Panc1 (cell line): Measurements from ENCODE around the gene ANKK1. TPM values are rescaled to one million over a fixed set of nuclear protein-coding genes. Genes with fewer than 3 reads are reported as not detected.

Source experiments
- ATAC-seq: fragments of 200-7000 bp; cut with Tn5 transposase; 2 replicates; pipeline ENCODE4 v1.9.1; 2020; ENCODE audit warnings: mild to moderate bottlenecking, moderate library complexity
- BruUV-seq: library from RNA; stranded (reverse); fragments of 400-500 nt; replicated peaks from 2 replicates; lab custom pipeline; 2021; lab: Mats Ljungman, UMichigan
- CTCF ChIA-PET: fragments of 300-600 bp; sonication (Branson Sonifier 250); formaldehyde crosslinking; loops from one replicate; lab custom pipeline; 2022; ENCODE audit warnings: antibody characterized with exemption; lab: Charles Lee
- POLR2A ChIA-PET: fragments of 300-600 bp; sonication (Branson Sonifier 250); formaldehyde crosslinking; loops from one replicate; lab custom pipeline; 2022; ENCODE audit warnings: antibody characterized with exemption; lab: Charles Lee
- DNase-seq: peaks from one replicate; pipeline ENCODE4 v3.0.0-alpha.2; 2010; ENCODE audit warnings: low read depth, low spot score
- H3K27ac ChIP-seq: 2 replicates; pipeline ENCODE4 v1.5.1; 2011; ENCODE audit warnings: mild to moderate bottlenecking, low read length, inconsistent platforms
- H3K27me3 ChIP-seq: fragments of 200-500 bp; sonication (Bioruptor generic); 2 replicates; pipeline ENCODE4 v1.6.0; 2014; ENCODE audit warnings: low read length, inconsistent platforms; ENCODE audit not compliant: control insufficient read depth, insufficient read depth
- H3K36me3 ChIP-seq: fragments of 200-500 bp; sonication (Bioruptor generic); 2 replicates; pipeline ENCODE4 v1.5.1; 2014; ENCODE audit warnings: inconsistent platforms, mild to moderate bottlenecking, low read length, moderate library complexity; ENCODE audit not compliant: control insufficient read depth, insufficient read depth
- H3K4me1 ChIP-seq: 2 replicates; pipeline ENCODE4 v1.5.1; 2011; ENCODE audit warnings: inconsistent platforms, mild to moderate bottlenecking, low read length, moderate library complexity; ENCODE audit not compliant: control insufficient read depth, insufficient read depth
- H3K4me3 ChIP-seq, 2 experiments: 2 replicates each; pipeline ENCODE4 v1.5.1; 2011 to 2012; ENCODE audit warnings: low read depth in 2 of 2, low read length in 2 of 2, mild to moderate bottlenecking in 2 of 2, inconsistent platforms in 1 of 2, moderate library complexity in 1 of 2
- H3K9me3 ChIP-seq: fragments of 200-500 bp; sonication (Bioruptor generic); 2 replicates; pipeline ENCODE4 v1.5.1; 2014; ENCODE audit warnings: low read depth, mild to moderate bottlenecking, inconsistent platforms, low read length, moderate library complexity; ENCODE audit not compliant: control insufficient read depth, insufficient read depth
- CTCF ChIP-seq: fragments of 450-650 bp; IDR thresholded peaks from 2 replicates; pipeline ENCODE4 v1.5.1; 2017; ENCODE audit warnings: mild to moderate bottlenecking
- POLR2AphosphoS5 ChIP-seq: IDR thresholded peaks from 2 replicates; pipeline ENCODE4 v1.6.1; 2012; ENCODE audit warnings: mild to moderate bottlenecking, low read depth, low read length, moderate library complexity
- REST ChIP-seq, 2 experiments: IDR thresholded peaks; 2 replicates each; pipeline ENCODE4 v1.6.1; 2011 to 2012; ENCODE audit warnings: low read depth in 2 of 2, control low read depth in 1 of 2, low read length in 1 of 2, mild to moderate bottlenecking in 1 of 2, moderate library complexity in 1 of 2; ENCODE audit not compliant: insufficient read depth in 1 of 2
- SIN3A ChIP-seq: IDR thresholded peaks from 2 replicates; pipeline ENCODE4 v1.6.1; 2012; ENCODE audit warnings: low read depth, mild to moderate bottlenecking, low read length, moderate library complexity, borderline replicate concordance; ENCODE audit not compliant: insufficient read depth
- TCF7L2 ChIP-seq: IDR thresholded peaks from 2 replicates; pipeline ENCODE4 v1.6.1; 2011; ENCODE audit warnings: mild to moderate bottlenecking, low read depth, low read length, inconsistent platforms
- in situ Hi-C: cut with HindIII; loops from 2 replicates; pipeline ENCODE4 v1.10.0; 2016; ENCODE audit warnings: low sequenced_read_pairs, low pct_unique_long_range_greater_than_20kb
- intact Hi-C: fragments of 100-400 bp; cut with micrococcal nuclease; formaldehyde crosslinking; loops from one replicate; pipeline ENCODE4 v1.10.0; 2022; ENCODE audit not compliant: unreplicated experiment
- total RNA-seq: library from RNA; stranded (reverse); gene quantifications from one replicate; pipeline ENCODE4 v1.2.1, GENCODE V29; 2021; ENCODE audit not compliant: unreplicated experiment

The ANKK1 gene
- total RNA-seq, 1 experiment from 2014 or later = 0.08 TPM

- ATAC-seq (no peak), DNase-seq (no peak)
- Histone ChIP-seq H3K36me3 (no peaks in the 10 kb centered on the region), H3K4me1 (no peaks in the 10 kb centered on the region), H3K9me3 (no peaks in the 10 kb centered on the region), H3K27me3 (no peaks in the 10 kb centered on the region), H3K4me3 (no peak overlapping the region), H3K27ac (no peak overlapping the region)
- intact Hi-C loops (no loop called here), in situ Hi-C loops (no loop called here)
- POLR2A ChIA-PET = no interaction called here
- BruUV-seq = no TSS peak
- CTCF ChIA-PET = no interaction called here
- TF ChIP-seq TCF7L2 (no peak), REST (IDR thresholded peaks at IDR 0.05; ENCODE audit: insufficient read depth in 1 of 2, low read depth in 2 of 2, low read length in 1 of 2) (no peak), CTCF (no peak), POLR2AphosphoS5 (no peak)
Measured at GRCh38 chr11:113373306-113373705, 14.3 kb upstream of the ANKK1 start.

- BruUV-seq = no TSS peak
- TF ChIP-seq CTCF = no peak
- no peak for TF ChIP-seq TCF7L2
- TF ChIP-seq REST (IDR thresholded peaks at IDR 0.05; ENCODE audit: insufficient read depth in 1 of 2, low read depth in 2 of 2, low read length in 1 of 2) = no peak
- TF ChIP-seq SIN3A = no peak
- no peak for TF ChIP-seq POLR2AphosphoS5
- ATAC-seq (no peak), DNase-seq (no peak)
- intact Hi-C loops = no loop called here
- no peaks in the 10 kb centered on the region for H3K9me3 ChIP-seq
- H3K4me1 ChIP-seq = no peaks in the 10 kb centered on the region
- no peak overlapping the region for H3K4me3 ChIP-seq
- ChIA-PET POLR2A (interaction anchor here (0.6 kb wide), 1 partner anchor 1438 kb away, joined by 5 read pairs; no protein-coding TSS in a partner anchor), CTCF (no interaction called here)
- no peak overlapping the region for H3K27ac ChIP-seq
- no peaks in the 10 kb centered on the region for H3K36me3 ChIP-seq
- no peaks in the 10 kb centered on the region for H3K27me3 ChIP-seq
- in situ Hi-C loops = no loop called here
Measured at GRCh38 chr11:113373981-113374560, 13.5 kb upstream of the ANKK1 start.
